Stomach (tissue), 9 donors: Measurements from ENCODE around the gene IFITM10. TPM values are rescaled to one million over a fixed set of nuclear protein-coding genes. Genes with fewer than 3 reads are reported as not detected.

Source experiments
- DNase-seq, 2 donors: peaks; one replicate each; pipeline versions ENCODE4 v3.0.0 to v3.0.0-alpha.2; 2013 to 2019
- H3K27ac ChIP-seq, 5 donors: fragments of 200-600 bp in 4 of 5; sonication (generic) in 4 of 5; one replicate each; pipeline ENCODE4 v1.5.1; 2013 to 2019; ENCODE audit warnings: mild to moderate bottlenecking in 1 of 5, moderate library complexity in 1 of 5
- H3K27me3 ChIP-seq, 3 donors: fragments of 200-600 bp; sonication (generic); one replicate each; pipeline ENCODE4 v1.5.1; 2017 to 2019; ENCODE audit warnings: mixed run types in 1 of 3
- H3K36me3 ChIP-seq, 4 donors: fragments of 200-600 bp; sonication (generic); 1 replicate in 3 of 4; 2 replicates in 1 of 4; pipeline ENCODE4 v1.5.1; 2016 to 2019
- H3K4me1 ChIP-seq, 4 donors: fragments of 200-600 bp; sonication (generic); one replicate each; pipeline ENCODE4 v1.5.1; 2016 to 2019
- H3K4me3 ChIP-seq, 4 donors: fragments of 200-600 bp; sonication (generic) in 3 of 4; one replicate each; pipeline ENCODE4 v1.5.1; 2016 to 2019; ENCODE audit warnings: mild to moderate bottlenecking in 1 of 4
- H3K9me3 ChIP-seq, 4 donors: fragments of 200-600 bp; sonication (generic); one replicate each; pipeline ENCODE4 v1.5.1; 2016 to 2019
- EP300 ChIP-seq: sonication (generic); formaldehyde crosslinking; IDR thresholded peaks from one replicate; pipeline ENCODE4 v1.6.1; 2017; ENCODE audit warnings: antibody characterized with exemption
- POLR2A ChIP-seq, 4 donors: fragments of 450-650 bp; IDR thresholded peaks; one replicate each; pipeline ENCODE4 v1.6.1; 2016; ENCODE audit warnings: antibody characterized with exemption in 4 of 4, control low read depth in 2 of 4, mild to moderate bottlenecking in 1 of 4, moderate library complexity in 1 of 4
- POLR2AphosphoS5 ChIP-seq, 3 donors: sonication (generic); formaldehyde crosslinking; IDR thresholded peaks; one replicate each; pipeline ENCODE4 v1.6.1; 2016; ENCODE audit warnings: antibody characterized with exemption in 3 of 3
- WGBS, 5 donors: extraction: QIAGEN DNeasy Blood & Tissue Kit in 3 of 5; methylation state at CpG; one replicate each; pipeline versions ENCODE4 v1.1.5 to v1.1.7; 2013 to 2018; 5-methylcytosine and 5-hydroxymethylcytosine counted together
- intact Hi-C: fragments of 100-400 bp; cut with DNase I; formaldehyde crosslinking; loops from one replicate; pipeline ENCODE4 v1.15.1; 2023; ENCODE audit warnings: low total_unique reads
- polyA plus RNA-seq, 3 donors: library from polyadenylated mRNA; stranded (reverse); fragments of 200-250 nt; gene quantifications; one replicate each; pipeline ENCODE4 v1.2.3, GENCODE V29; 2013
- total RNA-seq, 5 donors: library from RNA; depleted of rRNA; stranded (reverse); fragments of >200 nt; gene quantifications; one replicate each; pipeline versions ENCODE4 v1.1.0 to v1.2.3, GENCODE V29; 2014 to 2016
- TF ChIP-seq, protein P1 (sequence below), 7 experiments: fragments of 450-650 bp in 4 of 7; fragments of 200-600 bp in 3 of 7; sonication (generic) in 3 of 7; IDR thresholded peaks; one replicate each; pipeline ENCODE4 v1.5.1; 2016 to 2019; ENCODE audit warnings: antibody characterized with exemption in 7 of 7, control low read depth in 2 of 7, mild to moderate bottlenecking in 1 of 7
- donor health status: healthy with polysubstance abuse.
- donor health status: Bipolar disorder and iron deficiency.
- donor health status: healthy.

Gene IFITM10
- total and polyA plus RNA-seq, 8 donors: 0.19 to 1.1 (median 0.84) TPM; not detected in 4

DNA sequence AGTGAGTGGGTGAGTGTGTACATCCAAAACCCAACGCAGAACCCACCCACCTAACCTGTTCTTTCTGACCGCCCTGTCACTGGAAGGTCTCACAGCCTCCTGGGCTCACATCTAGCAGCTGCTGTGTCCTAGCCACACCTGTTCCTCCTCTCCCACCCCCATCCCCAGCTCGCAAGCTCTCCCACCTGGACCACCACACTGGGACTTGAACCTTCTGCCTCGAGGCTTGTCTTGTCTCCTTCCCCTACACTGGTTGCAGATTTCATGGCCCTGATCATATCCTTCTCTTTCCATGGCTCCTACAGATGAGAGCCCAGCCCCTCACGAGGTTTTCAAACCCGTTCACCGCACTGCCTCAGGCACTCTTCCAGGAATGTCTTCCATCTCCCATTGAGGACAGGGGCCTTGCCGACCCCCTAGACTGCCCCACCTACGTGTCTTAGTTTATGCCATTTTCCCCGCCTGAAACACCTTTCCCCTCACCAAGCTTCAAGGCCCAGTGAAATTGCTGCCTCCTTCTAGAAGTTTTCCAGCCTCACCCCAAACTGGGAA lies 6.7 kb downstream of the IFITM10 start:
- 75 to 92% (median 84%) methylated on average over 10 of the region's 10 CpGs for WGBS, 5 donors
- H3K9me3 ChIP-seq: no peaks in the 10 kb centered on the region
- H3K27ac ChIP-seq: no peak overlapping the region
- no peak overlapping the region for H3K4me3 ChIP-seq
- DNase-seq: no peak
- H3K36me3 ChIP-seq: no peaks in the 10 kb centered on the region
- TF ChIP-seq POLR2A (IDR thresholded peaks at IDR 0.05): no peak
- TF ChIP-seq EP300: no peak
- TF ChIP-seq, protein P1, sequence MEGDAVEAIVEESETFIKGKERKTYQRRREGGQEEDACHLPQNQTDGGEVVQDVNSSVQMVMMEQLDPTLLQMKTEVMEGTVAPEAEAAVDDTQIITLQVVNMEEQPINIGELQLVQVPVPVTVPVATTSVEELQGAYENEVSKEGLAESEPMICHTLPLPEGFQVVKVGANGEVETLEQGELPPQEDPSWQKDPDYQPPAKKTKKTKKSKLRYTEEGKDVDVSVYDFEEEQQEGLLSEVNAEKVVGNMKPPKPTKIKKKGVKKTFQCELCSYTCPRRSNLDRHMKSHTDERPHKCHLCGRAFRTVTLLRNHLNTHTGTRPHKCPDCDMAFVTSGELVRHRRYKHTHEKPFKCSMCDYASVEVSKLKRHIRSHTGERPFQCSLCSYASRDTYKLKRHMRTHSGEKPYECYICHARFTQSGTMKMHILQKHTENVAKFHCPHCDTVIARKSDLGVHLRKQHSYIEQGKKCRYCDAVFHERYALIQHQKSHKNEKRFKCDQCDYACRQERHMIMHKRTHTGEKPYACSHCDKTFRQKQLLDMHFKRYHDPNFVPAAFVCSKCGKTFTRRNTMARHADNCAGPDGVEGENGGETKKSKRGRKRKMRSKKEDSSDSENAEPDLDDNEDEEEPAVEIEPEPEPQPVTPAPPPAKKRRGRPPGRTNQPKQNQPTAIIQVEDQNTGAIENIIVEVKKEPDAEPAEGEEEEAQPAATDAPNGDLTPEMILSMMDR (IDR thresholded peaks at IDR 0.05): no peak
- no peak for TF ChIP-seq POLR2AphosphoS5 (IDR thresholded peaks at IDR 0.05)
- intact Hi-C loops: no loop called here
- H3K27me3 ChIP-seq: peaks cover 4 to 49% (median 14%) of the 10 kb centered on the region in 3 donors
- peaks cover 3 to 11% (median 6%) of the 10 kb centered on the region in 4 donors for H3K4me1 ChIP-seq

DNA sequence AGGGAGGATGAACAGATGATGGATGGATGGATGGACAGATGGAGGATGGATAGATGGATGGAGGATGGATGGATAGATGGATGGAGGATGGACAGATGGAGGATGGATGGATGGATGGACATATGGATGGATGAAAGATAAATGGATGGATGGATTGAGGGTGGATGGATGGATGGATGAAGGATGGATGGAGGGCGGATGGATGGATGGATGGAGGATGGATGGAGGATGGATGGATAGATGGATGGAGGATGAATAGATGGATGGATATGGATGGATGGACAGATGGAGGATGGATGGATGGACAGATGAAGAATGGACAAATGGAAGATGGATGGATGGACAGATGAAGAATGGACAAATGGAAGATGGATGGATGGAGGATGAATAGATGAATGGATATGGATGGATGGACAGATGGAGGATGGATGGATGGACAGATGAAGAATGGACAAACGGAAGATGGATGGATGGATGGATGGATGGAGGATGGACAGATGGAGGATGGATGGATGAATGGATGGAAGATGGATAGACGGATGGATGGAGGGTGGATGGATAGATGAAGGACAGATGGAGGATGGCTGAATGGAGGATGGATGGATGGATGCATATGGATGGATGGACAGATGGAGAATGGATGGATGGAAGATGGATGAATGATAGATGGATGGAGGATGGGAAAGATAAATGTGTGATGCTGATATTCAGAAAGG lies 7.4 kb downstream of the IFITM10 start:
- Histone ChIP-seq H3K27me3 (peaks cover 0 to 49% (median 7%) of the 10 kb centered on the region in 3 donors), H3K36me3 (no peaks in the 10 kb centered on the region), H3K9me3 (peaks cover 0 to under 1% (median 0%) of the 10 kb centered on the region in 4 donors), H3K4me1 (peaks cover 0 to 5% (median under 1%) of the 10 kb centered on the region in 4 donors), H3K27ac (no peak overlapping the region), H3K4me3 (no peak overlapping the region)
- TF ChIP-seq POLR2AphosphoS5 (IDR thresholded peaks at IDR 0.05) (no peak), POLR2A (IDR thresholded peaks at IDR 0.05) (no peak), EP300 (no peak)
- TF ChIP-seq, protein P1 (IDR thresholded peaks at IDR 0.05): no peak
- no peak for DNase-seq
- intact Hi-C loops: no loop called here
- WGBS, 5 donors: 75 to 92% (median 89%) methylated on average over 3 of the region's 3 CpGs

DNA sequence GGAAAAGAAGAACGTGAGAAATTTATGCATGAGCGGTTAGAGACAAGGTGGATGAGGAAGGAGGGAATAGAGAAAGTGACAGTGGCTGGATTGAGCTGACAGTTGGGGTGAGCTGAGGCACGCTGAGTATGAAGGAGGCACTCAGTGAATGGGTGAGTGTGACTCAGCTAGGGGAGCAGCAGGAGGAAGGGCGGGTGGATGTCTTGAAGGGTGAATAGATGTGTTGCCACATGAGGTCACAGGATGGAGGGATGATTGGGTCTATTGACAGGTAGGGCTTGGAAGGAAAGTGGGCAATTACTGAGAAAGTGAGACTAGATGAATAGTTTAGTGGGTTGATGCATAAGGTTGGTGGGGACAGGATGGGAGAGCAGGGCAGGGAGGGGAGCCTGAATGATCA lies 8.0 kb downstream of the IFITM10 start:
- TF ChIP-seq POLR2A (IDR thresholded peaks at IDR 0.05): no peak
- TF ChIP-seq EP300: no peak
- TF ChIP-seq, protein P1 (IDR thresholded peaks at IDR 0.05): no peak
- TF ChIP-seq POLR2AphosphoS5 (IDR thresholded peaks at IDR 0.05): no peak
- Histone ChIP-seq H3K36me3 (no peaks in the 10 kb centered on the region), H3K4me3 (no peak overlapping the region), H3K27me3 (peaks cover 0 to 50% (median 6%) of the 10 kb centered on the region in 3 donors), H3K4me1 (no peaks in the 10 kb centered on the region), H3K27ac (no peak overlapping the region), H3K9me3 (peaks cover 0 to 7% (median 6%) of the 10 kb centered on the region in 4 donors)
- DNase-seq: no peak
- intact Hi-C loops: no loop called here
- WGBS, 5 donors: 65 to 79% (median 70%) methylated on average over 4 of the region's 4 CpGs

DNA sequence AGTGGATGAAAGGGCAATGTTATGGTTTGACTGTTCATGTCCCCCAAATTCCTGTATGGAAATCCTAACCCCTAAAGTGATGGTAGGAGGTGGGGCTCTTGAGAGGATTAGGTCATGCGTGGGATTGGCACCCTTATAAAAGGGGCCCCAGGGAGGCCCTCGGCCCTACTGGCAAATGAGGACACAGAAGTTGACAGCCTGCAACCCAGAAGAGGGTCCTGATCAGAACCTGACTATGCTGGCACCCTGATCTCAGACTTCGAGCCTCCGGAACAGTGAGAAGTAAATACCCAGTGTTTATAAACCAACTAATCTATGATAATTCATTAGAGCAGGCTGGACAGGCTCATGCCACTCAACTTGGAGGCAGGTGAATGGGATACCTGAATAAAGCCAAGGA lies 8.7 kb downstream of the IFITM10 start:
- DNase-seq: no peak
- TF ChIP-seq, protein P1 (IDR thresholded peaks at IDR 0.05): no peak
- no peak for TF ChIP-seq POLR2A (IDR thresholded peaks at IDR 0.05)
- intact Hi-C loops: no loop called here
- H3K9me3 ChIP-seq: peaks cover 0 to 13% (median 12%) of the 10 kb centered on the region in 4 donors
- peaks cover 0 to 54% (median 6%) of the 10 kb centered on the region in 3 donors for H3K27me3 ChIP-seq
- no peak overlapping the region for H3K4me3 ChIP-seq
- H3K36me3 ChIP-seq: no peaks in the 10 kb centered on the region
- no peak overlapping the region for H3K27ac ChIP-seq
- 68 to 82% (median 76%) methylated on average over 4 of the region's 4 CpGs for WGBS, 5 donors
- no peaks in the 10 kb centered on the region for H3K4me1 ChIP-seq
